ENCODE results near the gene RPS24. TPM values are rescaled to one million over a fixed set of nuclear protein-coding genes. Genes with fewer than 3 reads are reported as not detected.

RPS24 gene
- total and polyA plus RNA-seq, 2 of the 13 experiments (the other 11 are each of a cell fraction or from before 2014, with no cell fraction given) = 2,690 to 3,319 TPM

- TF ChIP-seq ZNF607 (CRISPR knock-in tag; IDR thresholded peaks at IDR 0.05; ENCODE audit: borderline replicate concordance) (no peak), ZNF850 (CRISPR knock-in tag; conservative IDR thresholded peaks at IDR 0.05) (no peak), PAF1 (CRISPR knock-in tag; IDR thresholded peaks at IDR 0.05) (0 out of 2 replicates have a peak, but pooled peaks have one; percentile 57), PRMT3 (CRISPR knock-in tag; IDR thresholded peaks at IDR 0.05; ENCODE audit: borderline replicate concordance, low read depth) (no peak), CBFB (CRISPR knock-in tag; IDR thresholded peaks at IDR 0.05) (no peak), ZNF704 (CRISPR knock-in tag; IDR thresholded peaks at IDR 0.05; ENCODE audit: borderline replicate concordance) (no peak), ZC3H13 (CRISPR knock-in tag; IDR thresholded peaks at IDR 0.05) (peak; percentile 12; the same call in 1 of the 2 replicates), GMEB1 (CRISPR knock-in tag; IDR thresholded peaks at IDR 0.05; ENCODE audit: borderline replicate concordance) (no peak), CHD2 (IDR thresholded peaks at IDR 0.05; ENCODE audit: low read depth, low read length) (no peak), TCF7 (IDR thresholded peaks at IDR 0.05; ENCODE audit: low read depth) (no peak), NCOR1 (IDR thresholded peaks at IDR 0.05; ENCODE audit: borderline replicate concordance, low read length) (no peak), ZNF772 (CRISPR knock-in tag; IDR thresholded peaks at IDR 0.05) (no peak), MED13 (CRISPR knock-in tag; IDR thresholded peaks at IDR 0.05) (no peak), POLR2AphosphoS2 (IDR thresholded peaks at IDR 0.05; ENCODE audit: low read depth, low read length) (no peak), SSRP1 (CRISPR knock-in tag; IDR thresholded peaks at IDR 0.05) (peak; percentile 58; the same call in 1 of the 2 replicates), ZNF83 (CRISPR knock-in tag; IDR thresholded peaks at IDR 0.05; ENCODE audit: borderline replicate concordance) (no peak), ZNF557 (CRISPR knock-in tag; IDR thresholded peaks at IDR 0.05) (no peak), ZMYM3 (CRISPR knock-in tag; IDR thresholded peaks at IDR 0.05) (no peak), RAD21 (CRISPR knock-in tag; IDR thresholded peaks at IDR 0.05) (0 out of 2 replicates have a peak, but pooled peaks have one; percentile 9), FOXA1 (IDR thresholded peaks at IDR 0.05) (no peak), FOXA1 (CRISPR knock-in tag; IDR thresholded peaks at IDR 0.05) (no peak), ZNF576 (CRISPR knock-in tag; IDR thresholded peaks at IDR 0.05) (no peak), POLR2G (IDR thresholded peaks at IDR 0.05; ENCODE audit: low read depth, low read length) (peak; percentile 65)
- TF ChIP-seq, protein P1, sequence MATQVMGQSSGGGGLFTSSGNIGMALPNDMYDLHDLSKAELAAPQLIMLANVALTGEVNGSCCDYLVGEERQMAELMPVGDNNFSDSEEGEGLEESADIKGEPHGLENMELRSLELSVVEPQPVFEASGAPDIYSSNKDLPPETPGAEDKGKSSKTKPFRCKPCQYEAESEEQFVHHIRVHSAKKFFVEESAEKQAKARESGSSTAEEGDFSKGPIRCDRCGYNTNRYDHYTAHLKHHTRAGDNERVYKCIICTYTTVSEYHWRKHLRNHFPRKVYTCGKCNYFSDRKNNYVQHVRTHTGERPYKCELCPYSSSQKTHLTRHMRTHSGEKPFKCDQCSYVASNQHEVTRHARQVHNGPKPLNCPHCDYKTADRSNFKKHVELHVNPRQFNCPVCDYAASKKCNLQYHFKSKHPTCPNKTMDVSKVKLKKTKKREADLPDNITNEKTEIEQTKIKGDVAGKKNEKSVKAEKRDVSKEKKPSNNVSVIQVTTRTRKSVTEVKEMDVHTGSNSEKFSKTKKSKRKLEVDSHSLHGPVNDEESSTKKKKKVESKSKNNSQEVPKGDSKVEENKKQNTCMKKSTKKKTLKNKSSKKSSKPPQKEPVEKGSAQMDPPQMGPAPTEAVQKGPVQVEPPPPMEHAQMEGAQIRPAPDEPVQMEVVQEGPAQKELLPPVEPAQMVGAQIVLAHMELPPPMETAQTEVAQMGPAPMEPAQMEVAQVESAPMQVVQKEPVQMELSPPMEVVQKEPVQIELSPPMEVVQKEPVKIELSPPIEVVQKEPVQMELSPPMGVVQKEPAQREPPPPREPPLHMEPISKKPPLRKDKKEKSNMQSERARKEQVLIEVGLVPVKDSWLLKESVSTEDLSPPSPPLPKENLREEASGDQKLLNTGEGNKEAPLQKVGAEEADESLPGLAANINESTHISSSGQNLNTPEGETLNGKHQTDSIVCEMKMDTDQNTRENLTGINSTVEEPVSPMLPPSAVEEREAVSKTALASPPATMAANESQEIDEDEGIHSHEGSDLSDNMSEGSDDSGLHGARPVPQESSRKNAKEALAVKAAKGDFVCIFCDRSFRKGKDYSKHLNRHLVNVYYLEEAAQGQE (IDR thresholded peaks at IDR 0.05; ENCODE audit: borderline replicate concordance in 1 of 2, low read depth in 1 of 2, low read length in 2 of 2) = no peak
Measured at GRCh38 chr10:78041170-78042057, 7.8 kb downstream of the RPS24 start (continued).

All from HepG2 (cell line).